ENCODE data around the gene ITPKB.
A peak's percentile ranks its signal among the peaks of the same experiment; 100 is the strongest.
"Not testable (repeated sequence)": the region's sequence is repeated elsewhere in the genome, so short reads cannot be mapped to it uniquely, and the experiment has no call there.

Gene ITPKB

GRCh38 chr1:226634166-226634588 is 104.9 kb downstream of the ITPKB start:
- peak; percentile 95 for DNase-seq

DNA sequence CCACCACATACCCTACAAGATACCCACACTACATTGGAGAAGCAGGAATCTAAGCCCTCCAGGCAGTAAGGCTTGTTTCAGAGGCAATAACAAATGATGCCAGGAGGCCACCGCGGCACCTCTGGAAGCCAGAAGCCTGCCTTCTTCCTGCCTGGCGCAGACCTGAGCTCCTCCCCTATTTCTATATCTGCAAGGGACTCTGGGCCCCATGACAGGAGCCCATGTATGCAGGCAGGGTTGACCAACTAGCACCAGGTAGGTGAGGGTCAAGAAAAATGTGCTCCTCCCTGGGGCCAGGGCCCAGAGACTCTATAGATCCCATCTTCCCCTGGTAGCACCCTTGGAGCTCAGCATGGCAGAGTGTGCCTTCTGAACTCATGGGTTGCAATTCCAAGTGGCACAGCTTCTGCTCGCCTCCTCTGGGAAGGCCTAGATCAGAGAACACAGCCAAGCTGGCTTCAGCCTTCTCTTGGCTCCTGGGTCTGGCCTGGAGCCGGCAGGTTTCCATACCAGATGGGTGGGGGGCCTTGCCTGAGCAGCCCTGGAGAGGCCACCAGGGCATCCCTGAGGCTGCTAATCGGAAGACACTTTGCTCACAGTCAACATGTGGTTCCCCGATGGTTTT is 105.4 kb downstream of the ITPKB start:
- DNase-seq = no peak

- peak; percentile 85 for DNase-seq
These were observed 106.1 kb downstream of the ITPKB start for GRCh38 chr1:226632922-226633351.

GRCh38 chr1:226632169-226632879 is 106.8 kb downstream of the ITPKB start:
- peak; percentile 58 for DNase-seq

DNA sequence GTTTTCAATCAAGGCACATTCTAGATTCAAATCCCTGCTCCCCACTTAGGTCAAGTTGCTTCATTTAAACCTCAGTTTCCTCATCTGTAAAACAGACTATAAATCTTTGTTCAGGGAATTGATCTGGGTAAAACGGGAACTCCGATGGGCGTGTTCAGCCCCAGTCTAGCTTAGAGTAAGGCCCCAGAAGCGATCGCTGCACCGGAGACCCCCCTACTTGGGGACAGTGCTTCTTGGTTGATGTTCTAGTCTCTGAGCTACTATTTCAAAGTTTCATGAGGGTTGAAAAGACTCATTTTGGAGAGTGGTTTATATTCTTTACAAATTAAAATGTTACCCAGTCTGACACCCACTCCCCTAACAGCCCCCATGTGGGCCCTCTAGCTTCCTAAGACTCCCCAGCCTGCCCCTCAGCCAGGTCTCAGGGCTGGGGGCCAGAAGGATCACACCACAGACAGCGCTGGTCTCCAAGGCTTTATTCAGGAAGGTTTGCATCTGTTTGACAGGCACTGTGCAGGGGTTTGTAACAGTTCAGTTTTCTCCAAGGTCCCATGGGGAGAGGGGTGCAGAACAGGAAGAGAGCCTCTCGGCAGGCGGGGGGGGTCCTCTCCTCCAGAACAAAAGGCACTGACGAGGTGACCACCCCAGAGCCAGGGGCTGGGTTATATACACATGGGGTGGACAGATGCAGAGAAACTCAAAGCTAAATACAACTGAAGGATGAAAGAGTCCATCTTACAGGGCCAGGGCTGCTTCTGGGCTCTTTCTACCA is 107.7 kb downstream of the ITPKB start:
- DNase-seq = peak; percentile 54

DNA sequence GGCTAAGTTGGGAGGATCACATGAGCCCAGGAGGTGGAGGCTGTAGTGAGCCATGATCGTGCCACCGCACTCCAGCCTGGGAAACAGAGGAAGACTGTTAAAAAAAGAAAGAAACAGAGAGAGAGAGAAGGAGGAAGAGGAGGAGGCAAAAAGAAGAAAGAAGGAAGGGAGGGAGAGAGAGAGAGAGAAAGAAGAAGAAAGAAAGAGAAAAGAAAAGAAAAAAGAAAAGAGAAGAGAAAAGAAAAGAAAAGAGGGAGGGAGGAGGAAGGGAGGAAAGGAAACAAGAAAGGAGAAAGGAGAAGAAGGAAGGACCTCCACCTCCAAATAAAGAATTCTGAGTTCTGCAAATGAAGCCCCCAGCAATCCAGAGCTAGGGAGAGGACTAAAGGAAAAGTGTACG is 108.5 kb downstream of the ITPKB start:
- no peak for DNase-seq

GRCh38 chr1:226629896-226630550 is 109.1 kb downstream of the ITPKB start:
- DNase-seq = peak; percentile 53

DNA sequence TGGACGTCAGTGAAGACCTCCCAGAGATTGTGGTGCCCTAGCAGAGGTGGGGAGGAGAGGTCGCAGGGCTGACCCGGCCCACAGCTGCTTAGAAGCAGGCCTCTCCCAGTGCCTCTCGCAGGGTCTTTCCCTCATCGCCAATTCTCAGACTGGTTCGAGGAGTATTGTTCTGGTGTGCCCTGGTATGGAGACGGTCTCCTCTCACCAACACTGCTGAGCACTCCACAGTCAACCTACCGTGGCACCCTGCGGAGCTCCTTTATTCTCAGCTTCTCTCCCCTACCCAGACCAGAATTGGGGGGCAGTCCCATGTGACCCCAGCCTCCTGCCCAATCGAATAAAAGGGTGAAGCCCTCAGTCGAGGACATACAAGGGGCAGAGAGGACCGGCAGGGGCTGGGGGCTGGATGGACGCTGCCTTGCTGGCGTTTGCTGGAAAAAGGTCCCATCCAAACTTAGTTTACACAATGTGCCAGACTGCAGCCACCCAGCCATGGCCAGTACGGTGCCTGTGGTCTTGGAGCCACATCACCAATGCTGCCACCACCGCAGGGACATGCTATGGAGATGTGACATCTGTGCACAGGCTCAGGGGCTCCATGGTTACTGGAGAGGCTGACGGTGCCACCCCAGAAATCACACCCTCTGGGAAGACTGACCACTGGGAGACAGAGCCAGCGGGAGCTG is 109.7 kb downstream of the ITPKB start:
- DNase-seq = peak; percentile 55

GRCh38 chr1:226628612-226629155 is 110.4 kb downstream of the ITPKB start:
- no peak for DNase-seq

GRCh38 chr1:226627924-226628611 is 111.0 kb downstream of the ITPKB start:
- no peak for DNase-seq

DNA sequence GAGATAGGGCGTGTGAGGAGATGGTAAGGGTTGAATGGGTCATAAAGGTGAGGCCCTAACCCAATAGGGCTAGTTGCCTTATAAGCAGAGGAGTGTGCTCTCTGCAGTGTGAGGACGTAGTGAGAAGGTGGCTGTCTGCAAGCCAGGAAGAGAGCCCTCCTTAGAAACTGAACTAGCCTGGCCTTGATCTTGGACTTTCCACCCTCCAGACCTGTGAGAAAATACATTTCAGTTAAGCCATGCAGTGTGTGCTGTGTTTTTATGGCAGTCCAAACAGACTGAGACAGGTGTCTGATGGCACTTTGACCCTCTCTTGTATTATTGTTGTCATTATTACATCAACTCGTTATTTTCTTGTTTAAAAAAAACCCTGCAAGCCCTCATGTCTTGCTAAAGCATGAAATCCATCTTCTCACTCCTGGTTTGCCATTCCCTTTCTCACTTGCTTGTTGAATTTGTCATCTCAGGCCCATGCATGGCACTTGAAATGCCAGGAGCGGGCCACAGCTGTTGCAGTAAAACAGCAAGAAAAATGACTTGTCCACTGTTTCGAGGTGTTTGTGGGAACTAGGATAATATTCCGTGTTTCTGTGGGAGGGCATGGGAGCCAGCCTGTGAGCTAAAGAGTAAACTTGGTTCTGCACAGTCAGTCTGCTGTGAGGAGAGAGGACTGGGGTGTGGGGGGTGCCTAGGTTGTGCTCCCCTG is 111.9 kb downstream of the ITPKB start:
- no peak for DNase-seq

- DNase-seq = peak; percentile 92
These were observed 112.5 kb downstream of the ITPKB start for GRCh38 chr1:226626577-226626956.

GRCh38 chr1:226625832-226626576 is 113.1 kb downstream of the ITPKB start:
- DNase-seq = no peak

DNA sequence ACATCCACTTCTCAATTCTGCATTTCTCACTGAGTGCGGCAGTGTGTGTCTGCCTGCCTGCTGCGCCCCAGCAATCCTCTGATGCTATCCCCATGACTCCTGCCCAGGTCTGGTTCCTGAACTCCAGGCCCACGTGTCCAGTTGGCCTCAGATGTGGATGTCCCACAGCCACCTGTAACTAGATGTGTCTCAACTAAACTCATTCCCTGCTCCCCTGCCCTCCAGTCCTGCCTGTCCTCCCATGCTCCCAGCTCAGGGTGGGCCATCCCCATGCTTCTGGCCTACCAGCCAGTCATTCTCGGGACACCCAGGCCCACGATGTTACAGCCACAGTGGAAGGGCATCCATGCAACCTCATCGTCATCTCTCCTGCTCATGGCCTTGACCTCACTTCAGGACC is 113.8 kb downstream of the ITPKB start:
- DNase-seq = no peak

DNA sequence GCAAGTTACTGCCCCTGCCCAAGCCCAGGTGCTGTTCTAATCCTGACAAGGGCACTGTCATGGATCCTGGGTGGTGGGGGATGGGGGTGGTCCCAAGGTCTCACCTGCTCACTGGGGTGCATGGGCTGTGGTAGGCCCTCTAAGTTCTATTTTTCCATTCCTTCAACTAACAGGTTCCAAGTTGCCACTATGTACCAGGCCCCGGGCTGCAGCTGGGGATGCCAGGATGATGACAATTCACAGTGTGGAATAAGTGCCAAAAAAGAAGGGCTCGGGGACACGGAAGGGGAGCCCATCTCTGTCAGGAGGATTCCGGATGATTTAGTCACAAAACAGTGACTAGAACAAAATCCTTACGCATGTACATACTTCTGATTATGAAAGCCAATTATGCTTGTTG is 114.6 kb downstream of the ITPKB start:
- DNase-seq = no peak

- no peak for DNase-seq
These were observed 117.1 kb downstream of the ITPKB start for GRCh38 chr1:226622012-226622411.

DNA sequence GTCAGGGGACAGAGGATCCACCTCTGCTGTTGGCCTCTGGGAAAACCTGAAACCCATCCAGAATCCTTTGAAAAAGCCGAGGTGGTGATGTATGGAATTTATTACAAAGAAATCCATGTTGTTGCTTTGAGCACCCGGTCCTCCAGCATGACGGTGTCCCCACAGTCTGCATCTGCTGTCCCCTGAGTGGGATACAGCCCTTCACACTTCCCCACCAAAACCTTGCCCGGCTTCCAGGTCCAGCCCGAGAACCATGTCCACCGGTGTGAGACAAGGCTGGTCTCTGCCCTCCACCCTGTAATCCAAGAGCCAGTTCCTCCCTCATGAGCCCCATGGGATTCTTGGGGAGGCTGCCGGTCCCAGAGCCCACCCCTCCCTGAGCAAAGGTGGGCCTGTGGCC is 120.1 kb downstream of the ITPKB start:
- DNase-seq = no peak

- DNase-seq = no peak
These were observed 120.7 kb downstream of the ITPKB start for GRCh38 chr1:226618380-226618779.

GRCh38 chr1:226617719-226618118 is 121.4 kb downstream of the ITPKB start:
- not testable (repeated sequence) for DNase-seq

DNA sequence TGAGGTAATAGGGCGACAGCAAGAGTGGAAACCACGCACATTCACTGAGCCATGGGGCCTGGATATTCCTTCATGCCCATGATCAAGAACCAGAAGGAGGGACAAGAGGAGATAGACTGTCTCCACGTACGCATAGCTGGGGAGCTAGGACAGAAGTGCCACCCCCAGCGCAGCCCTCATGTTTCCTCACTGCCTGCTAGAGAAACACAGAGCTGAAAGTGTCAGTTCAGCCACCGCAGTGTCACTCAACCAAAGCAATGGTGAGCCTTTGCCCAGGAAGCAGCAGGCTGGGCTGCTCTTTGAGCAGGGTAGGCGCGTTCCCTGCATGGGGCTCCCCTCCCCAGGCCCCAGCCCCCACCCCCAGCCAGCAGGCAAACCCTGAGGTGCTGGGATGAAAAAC is 122.0 kb downstream of the ITPKB start:
- DNase-seq = no peak

All from activated CD8-positive, alpha-beta memory T cell treated with anti-CD3 and anti-CD28 coated beads for 24 hours (primary cell).